ENCODE measurements around the gene FGFRL1.

- TF ChIP-seq, protein P1, sequence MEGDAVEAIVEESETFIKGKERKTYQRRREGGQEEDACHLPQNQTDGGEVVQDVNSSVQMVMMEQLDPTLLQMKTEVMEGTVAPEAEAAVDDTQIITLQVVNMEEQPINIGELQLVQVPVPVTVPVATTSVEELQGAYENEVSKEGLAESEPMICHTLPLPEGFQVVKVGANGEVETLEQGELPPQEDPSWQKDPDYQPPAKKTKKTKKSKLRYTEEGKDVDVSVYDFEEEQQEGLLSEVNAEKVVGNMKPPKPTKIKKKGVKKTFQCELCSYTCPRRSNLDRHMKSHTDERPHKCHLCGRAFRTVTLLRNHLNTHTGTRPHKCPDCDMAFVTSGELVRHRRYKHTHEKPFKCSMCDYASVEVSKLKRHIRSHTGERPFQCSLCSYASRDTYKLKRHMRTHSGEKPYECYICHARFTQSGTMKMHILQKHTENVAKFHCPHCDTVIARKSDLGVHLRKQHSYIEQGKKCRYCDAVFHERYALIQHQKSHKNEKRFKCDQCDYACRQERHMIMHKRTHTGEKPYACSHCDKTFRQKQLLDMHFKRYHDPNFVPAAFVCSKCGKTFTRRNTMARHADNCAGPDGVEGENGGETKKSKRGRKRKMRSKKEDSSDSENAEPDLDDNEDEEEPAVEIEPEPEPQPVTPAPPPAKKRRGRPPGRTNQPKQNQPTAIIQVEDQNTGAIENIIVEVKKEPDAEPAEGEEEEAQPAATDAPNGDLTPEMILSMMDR (IDR thresholded peaks at IDR 0.05; ENCODE audit: insufficient read depth, low read length), result no peak
- TF ChIP-seq POLR2AphosphoS5 (IDR thresholded peaks at IDR 0.05; ENCODE audit: low read depth) (no peak), GABPA (IDR thresholded peaks at IDR 0.05; ENCODE audit: low read depth) (no peak)
Observed at GRCh38 chr4:987624-988513, 23.6 kb upstream of the FGFRL1 start.
